Measurements from ENCODE around the gene COL24A1.
"Not testable (repeated sequence)": the region's sequence is repeated elsewhere in the genome, so short reads cannot be mapped to it uniquely, and the experiment has no call there.

DNA sequence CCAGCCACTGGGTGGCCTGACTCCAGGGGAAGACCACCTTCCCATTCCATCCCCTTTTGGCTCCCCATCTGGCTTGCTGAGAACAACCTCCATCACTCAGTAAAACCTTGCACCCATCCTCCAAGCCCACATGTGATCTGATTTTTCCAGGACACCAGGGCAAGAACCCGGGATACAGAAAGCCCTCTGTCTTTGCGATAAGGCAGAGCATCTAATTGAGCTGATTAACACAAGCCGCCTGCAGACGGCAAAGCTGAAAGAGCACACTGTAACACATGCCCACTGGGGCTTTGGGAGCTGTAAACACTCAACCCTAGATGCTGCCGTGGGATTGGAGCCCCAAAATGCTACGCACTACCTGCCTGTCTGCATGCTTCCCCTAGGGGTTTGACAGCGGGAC lies 201.4 kb downstream of the COL24A1 start:
- not testable (repeated sequence) for TF ChIP-seq EZH2phosphoT487 (IDR thresholded peaks at IDR 0.05; ENCODE audit: insufficient read depth, low read depth); EZH2 (IDR thresholded peaks at IDR 0.05; ENCODE audit: insufficient read depth, poor library complexity, severe bottlenecking)
